K562 (cell line): ENCODE results near the gene SRPK2. TPM values are rescaled to one million over a fixed set of nuclear protein-coding genes. Genes with fewer than 3 reads are reported as not detected.

Experiments used
- ATAC-seq: fragments of 200-7000 bp; cut with Tn5 transposase; 3 replicates; pipeline ENCODE4 v1.9.1; 2020; ENCODE audit warnings: moderate library complexity
- BruUV-seq: library from RNA; stranded (reverse); fragments of 400-500 nt; replicated peaks from 2 replicates; lab custom pipeline; 2021; lab: Mats Ljungman, UMichigan
- CTCF ChIA-PET: fragments of 300-600 bp; formaldehyde crosslinking; extraction: SDS; loops from one replicate; lab custom pipeline; 2021; ENCODE audit warnings: low intra/inter-chr PET ratio; lab: Yijun Ruan, JAX
- POLR2A ChIA-PET: fragments of 300-600, 350-650 bp; sonication (Branson Sonifier 250); formaldehyde crosslinking; extraction: SDS; loops from one replicate; lab custom pipeline; 2021; ENCODE audit warnings: antibody characterized with exemption, inconsistent platforms; lab: Yijun Ruan, JAX
- DNase-seq, 4 experiments: peaks; one replicate each; pipeline versions ENCODE4 v3.0.0 to v3.0.0-alpha.2; 2011 to 2018; ENCODE audit warnings: low spot score in 3 of 4, mixed read lengths in 3 of 4; ENCODE audit errors: extremely low read depth in 1 of 4
- FAIRE-seq: peaks from 2 replicates; lab custom pipeline; 2011; peaks lifted over from hg19 to GRCh38; lab: Jason Lieb, UNC
- H2AFZ ChIP-seq: 2 replicates; pipeline ENCODE4 v1.6.0; 2011; ENCODE audit warnings: low read depth, low read length, control low read depth, inconsistent platforms
- H3K27ac ChIP-seq: fragments of 200-600 bp; 3 replicates; pipeline ENCODE4 v1.8.0; 2011; ENCODE audit warnings: low read depth, mild to moderate bottlenecking, control low read depth, inconsistent platforms, low read length, moderate library complexity, mixed read lengths; ENCODE audit errors: extremely low read depth
- H3K27me3 ChIP-seq, 2 experiments: fragments of 300-600 bp in 1 of 2; 2 replicates in 1 of 2; 3 replicates in 1 of 2; pipeline versions ENCODE4 v1.6.0 to v1.8.0; 2011; ENCODE audit warnings: inconsistent platforms in 2 of 2, low read length in 2 of 2, mild to moderate bottlenecking in 1 of 2, mixed read lengths in 1 of 2, moderate library complexity in 1 of 2; ENCODE audit not compliant: control insufficient read depth in 2 of 2, insufficient read depth in 2 of 2
- H3K36me3 ChIP-seq: fragments of 300-600 bp; 3 replicates; pipeline ENCODE4 v1.8.0; 2011; ENCODE audit warnings: mild to moderate bottlenecking, low read length, inconsistent platforms; ENCODE audit not compliant: control insufficient read depth, insufficient read depth
- H3K4me1 ChIP-seq, 2 experiments: fragments of 200-600 bp in 1 of 2; replicated peaks in 1 of 2; 2 replicates in 1 of 2; 3 replicates in 1 of 2; pipeline versions ENCODE4 v1.5.1 to v1.8.0; 2011; ENCODE audit warnings: inconsistent platforms in 2 of 2, low read length in 2 of 2, mild to moderate bottlenecking in 1 of 2, mixed read lengths in 1 of 2, moderate library complexity in 1 of 2; ENCODE audit not compliant: control insufficient read depth in 2 of 2, insufficient read depth in 2 of 2
- H3K4me2 ChIP-seq: 2 replicates; pipeline ENCODE4 v1.6.1; 2011; ENCODE audit warnings: low read length, control low read depth, inconsistent platforms, mixed read lengths; ENCODE audit not compliant: insufficient read depth
- H3K4me3 ChIP-seq: fragments of 200-600 bp; sonication (generic), shearing (Covaris generic); 2 replicates; pipeline ENCODE4 v1.5.1; 2016; ENCODE audit warnings: control low read depth, inconsistent platforms
- H3K79me2 ChIP-seq: fragments of 200-600 bp; 3 replicates; pipeline ENCODE4 v1.8.0; 2011; ENCODE audit warnings: low read length, inconsistent platforms; ENCODE audit not compliant: control insufficient read depth, insufficient read depth
- H3K9ac ChIP-seq, 2 experiments: 2 replicates each; pipeline versions ENCODE4 v1.6.0 to v1.6.1; 2011; ENCODE audit warnings: low read depth in 2 of 2, low read length in 2 of 2, control low read depth in 1 of 2, inconsistent platforms in 1 of 2, mild to moderate bottlenecking in 1 of 2, mixed read lengths in 1 of 2; ENCODE audit not compliant: insufficient read depth in 1 of 2
- H3K9me1 ChIP-seq: one replicate; pipeline ENCODE4 v1.6.0; 2011; ENCODE audit warnings: inconsistent platforms, mild to moderate bottlenecking, low read length, moderate library complexity; ENCODE audit not compliant: control insufficient read depth, insufficient read depth
- H3K9me3 ChIP-seq: replicated peaks from 2 replicates; pipeline ENCODE4 v1.5.1; 2011; ENCODE audit warnings: low read depth, low read length, inconsistent platforms; ENCODE audit not compliant: control insufficient read depth, insufficient read depth
- H4K20me1 ChIP-seq: replicated peaks from 2 replicates; pipeline ENCODE4 v1.6.1; 2011; ENCODE audit warnings: low read length, inconsistent platforms, mixed read lengths; ENCODE audit not compliant: control insufficient read depth, insufficient read depth
- C11orf30 ChIP-seq: fragments of 450-650 bp; IDR thresholded peaks from 2 replicates; pipeline ENCODE4 v1.6.1; 2016; ENCODE audit warnings: low read depth, mild to moderate bottlenecking
- CBX1 ChIP-seq: sonication (generic); IDR thresholded peaks from 2 replicates; pipeline ENCODE4 v1.6.1; 2016; ENCODE audit warnings: antibody characterized with exemption, low read depth, mild to moderate bottlenecking
- CCNT2 ChIP-seq: IDR thresholded peaks from 2 replicates; pipeline ENCODE4 v1.6.1; 2011; ENCODE audit warnings: borderline replicate concordance, low read depth, mild to moderate bottlenecking, moderate library complexity, mixed read lengths, low read length; ENCODE audit not compliant: insufficient read length; ENCODE audit errors: extremely low read depth
- CHD2 ChIP-seq: IDR thresholded peaks from 2 replicates; pipeline ENCODE4 v1.6.1; 2011; ENCODE audit warnings: low read depth, low read length
- FUS ChIP-seq: fragments of 200-400 bp; formaldehyde crosslinking; optimal IDR thresholded peaks from 2 replicates; pipeline ENCODE3; 2017; ENCODE audit warnings: low read depth, low read length
- NFIC ChIP-seq: fragments of 450-650 bp; IDR thresholded peaks from 2 replicates; pipeline ENCODE4 v1.6.1; 2017; ENCODE audit warnings: mild to moderate bottlenecking, inconsistent platforms
- NR2C2 ChIP-seq, 2 experiments: fragments of 200-800 bp in 1 of 2; sonication (Bioruptor generic) in 1 of 2; sonication (generic) in 1 of 2; formaldehyde crosslinking in 1 of 2; IDR thresholded peaks; 2 replicates each; pipeline versions ENCODE4 v1.6.1 to v1.8.0; 2016 to 2022; ENCODE audit warnings: mild to moderate bottlenecking in 1 of 2, missing compliant biosample characterization in 1 of 2, missing genetic modification characterization in 1 of 2, missing genetic modification reagents in 1 of 2
- SRSF3 ChIP-seq: fragments of 200-400 bp; formaldehyde crosslinking; IDR thresholded peaks from 2 replicates; pipeline ENCODE4 v1.6.1; 2016; ENCODE audit warnings: mild to moderate bottlenecking, low read length, moderate library complexity; ENCODE audit not compliant: insufficient read depth
- STAT5A ChIP-seq: IDR thresholded peaks from 2 replicates; pipeline ENCODE4 v1.6.1; 2012; ENCODE audit warnings: low read length, inconsistent platforms, borderline replicate concordance
- U2AF1 ChIP-seq: fragments of 200-400 bp; formaldehyde crosslinking; optimal IDR thresholded peaks from 2 replicates; pipeline ENCODE3; 2017; ENCODE audit warnings: mild to moderate bottlenecking, low read depth, low read length, moderate library complexity
- U2AF2 ChIP-seq: fragments of 200-400 bp; formaldehyde crosslinking; optimal IDR thresholded peaks from 2 replicates; pipeline ENCODE3; 2017; ENCODE audit warnings: low read depth, mild to moderate bottlenecking, low read length
- ZNF24 ChIP-seq: fragments of 450-650 bp; IDR thresholded peaks from 2 replicates; pipeline ENCODE4 v1.6.1; 2016
- ZNF696 ChIP-seq: fragments of 250-450 bp; sonication (Bioruptor Pico); conservative IDR thresholded peaks from 2 replicates; pipeline ENCODE4 v1.4.0; 2020; ENCODE audit warnings: mild to moderate bottlenecking, moderate library complexity
- ZNF764 ChIP-seq: fragments of 250-450 bp; sonication (Bioruptor Pico); IDR thresholded peaks from 2 replicates; pipeline ENCODE4 v1.4.0; 2020; ENCODE audit warnings: low read depth, mild to moderate bottlenecking, moderate library complexity
- WGBS: fragments of 100-300 bp; shearing (Covaris generic); methylation state at CpG from one replicate; pipeline ENCODE4 v1.1.6; 2016; ENCODE audit warnings: low coverage, mixed read lengths; ENCODE audit not compliant: insufficient coverage; ENCODE audit errors: missing lambda C conversion rate; 5-methylcytosine and 5-hydroxymethylcytosine counted together
- in situ Hi-C: fragments of 300-500 bp; cut with MboI; formaldehyde crosslinking; loops from 4 replicates; pipeline ENCODE4 v1.15.0; 2018; ENCODE audit warnings: inconsistent platforms, mixed read lengths
- intact Hi-C: fragments of 100-400 bp; cut with micrococcal nuclease; formaldehyde crosslinking; loops from 2 replicates; pipeline ENCODE4 v1.14.2; 2022
- polyA plus RNA-seq, 8 experiments: library from polyadenylated mRNA; depleted of rRNA in 4 of 8; stranded (reverse) in 5 of 8; unstranded in 3 of 8; fragments of >200 nt; fragmentation: Nextera tagmentation in 2 of 8; fragmentation: Illumina TruSeq in 1 of 8; extraction: Ambion mirVana in 2 of 8; extraction: Trizol in 1 of 8; gene quantifications; 2 replicates each; pipeline versions ENCODE4 v1.2.1 to v1.2.3, GENCODE V29; 2011 to 2014; ENCODE audit warnings: inconsistent platforms in 1 of 8, missing spikeins in 1 of 8
- total RNA-seq, 7 experiments: library from RNA; depleted of rRNA in 6 of 7; stranded (reverse); fragments of >200 nt in 6 of 7; fragmentation: Illumina TruSeq in 2 of 7; extraction: Trizol in 2 of 7; gene quantifications; 2 replicates each; pipeline versions ENCODE4 v1.2.1 to v1.2.3, GENCODE V29; 2011 to 2021; ENCODE audit warnings: low replicate concordance in 1 of 7
- TF ChIP-seq, protein P1 (sequence below): fragments of 450-650 bp; formaldehyde crosslinking; IDR thresholded peaks from 2 replicates; pipeline ENCODE4 v1.4.0; 2022; ENCODE audit warnings: missing genetic modification characterization
- TF ChIP-seq, protein P2 (sequence below): sonication (generic); formaldehyde crosslinking; IDR thresholded peaks from 2 replicates; pipeline ENCODE4 v1.8.1; 2022; ENCODE audit warnings: missing genetic modification reagents

SRPK2 gene
- total and polyA plus RNA-seq, 9 of the 15 experiments (the other 6 are each of a cell fraction or from before 2014, with no cell fraction given): 21.5 to 44.7 (median 33.3) TPM

GRCh38 chr7:105256761-105257231, 131.9 kb downstream of the SRPK2 start (continued):
- no peak for TF ChIP-seq CCNT2

DNA sequence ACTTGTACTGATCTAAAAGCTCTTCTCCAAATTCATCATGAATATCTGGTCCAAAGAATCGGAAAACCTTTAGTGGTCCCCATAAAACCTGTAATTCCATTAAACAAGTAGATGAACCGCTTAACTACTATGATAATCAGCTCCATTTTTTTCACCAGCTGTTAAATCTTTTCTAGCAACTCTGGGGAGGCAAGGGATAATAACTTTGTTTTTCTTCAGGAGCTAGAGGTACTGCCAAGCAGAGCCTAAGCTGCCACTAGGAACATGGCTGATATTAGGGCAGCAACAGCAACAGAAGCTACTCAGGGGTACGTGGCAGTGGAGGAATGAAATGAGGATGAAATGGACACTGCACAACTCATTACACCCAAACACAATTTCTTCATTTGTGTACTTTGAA, 138.0 kb downstream of the SRPK2 start:
- no peaks in the 10 kb centered on the region for H4K20me1 ChIP-seq
- ATAC-seq (no peak), FAIRE-seq (no peak), DNase-seq (no peak)
- no peak overlapping the region for H2AFZ ChIP-seq
- peaks cover 2 to 14% of the 10 kb centered on the region in 2 experiments; a peak in 3 of 5 replicates for H3K4me1 ChIP-seq
- no peaks in the 10 kb centered on the region for H3K36me3 ChIP-seq
- no peak overlapping the region for H3K4me3 ChIP-seq
- H3K4me2 ChIP-seq: no peak overlapping the region
- TF ChIP-seq NR2C2 (CRISPR knock-in tag; IDR thresholded peaks at IDR 0.05) (no peak), NR2C2 (tag; IDR thresholded peaks at IDR 0.05) (no peak), U2AF1 (no peak), U2AF2 (no peak), ZNF24 (no peak), ZNF696 (CRISPR knock-in tag) (no peak), CBX1 (no peak), NFIC (no peak), STAT5A (no peak), CHD2 (no peak), C11orf30 (no peak), FUS (no peak), SRSF3 (no peak), ZNF764 (CRISPR knock-in tag) (no peak)
- TF ChIP-seq, protein P1, sequence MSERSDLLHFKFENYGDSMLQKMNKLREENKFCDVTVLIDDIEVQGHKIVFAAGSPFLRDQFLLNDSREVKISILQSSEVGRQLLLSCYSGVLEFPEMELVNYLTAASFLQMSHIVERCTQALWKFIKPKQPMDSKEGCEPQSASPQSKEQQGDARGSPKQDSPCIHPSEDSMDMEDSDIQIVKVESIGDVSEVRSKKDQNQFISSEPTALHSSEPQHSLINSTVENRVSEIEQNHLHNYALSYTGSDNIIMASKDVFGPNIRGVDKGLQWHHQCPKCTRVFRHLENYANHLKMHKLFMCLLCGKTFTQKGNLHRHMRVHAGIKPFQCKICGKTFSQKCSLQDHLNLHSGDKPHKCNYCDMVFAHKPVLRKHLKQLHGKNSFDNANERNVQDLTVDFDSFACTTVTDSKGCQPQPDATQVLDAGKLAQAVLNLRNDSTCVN (CRISPR knock-in tag): no peak
- TF ChIP-seq, protein P2, sequence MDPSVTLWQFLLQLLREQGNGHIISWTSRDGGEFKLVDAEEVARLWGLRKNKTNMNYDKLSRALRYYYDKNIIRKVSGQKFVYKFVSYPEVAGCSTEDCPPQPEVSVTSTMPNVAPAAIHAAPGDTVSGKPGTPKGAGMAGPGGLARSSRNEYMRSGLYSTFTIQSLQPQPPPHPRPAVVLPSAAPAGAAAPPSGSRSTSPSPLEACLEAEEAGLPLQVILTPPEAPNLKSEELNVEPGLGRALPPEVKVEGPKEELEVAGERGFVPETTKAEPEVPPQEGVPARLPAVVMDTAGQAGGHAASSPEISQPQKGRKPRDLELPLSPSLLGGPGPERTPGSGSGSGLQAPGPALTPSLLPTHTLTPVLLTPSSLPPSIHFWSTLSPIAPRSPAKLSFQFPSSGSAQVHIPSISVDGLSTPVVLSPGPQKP (CRISPR knock-in tag): no peak
- no peaks in the 10 kb centered on the region for H3K9me3 ChIP-seq
- WGBS: 54% methylated on average over 3 of the region's 3 CpGs
- H3K79me2 ChIP-seq: peaks cover 9% of the 10 kb centered on the region; the same call in 2 of the 3 replicates
- POLR2A ChIA-PET: interaction anchor here (0.6 to 2.6 kb wide), 6 partner anchors 9 to 130 kb away, joined by 3 to 20 read pairs (median 4); no protein-coding TSS in a partner anchor
- H3K27ac ChIP-seq: no peak overlapping the region
- H3K9ac ChIP-seq: no peak overlapping the region
- intact Hi-C loops: no loop called here
- H3K27me3 ChIP-seq: no peaks in the 10 kb centered on the region
- in situ Hi-C loops: no loop called here
- no peaks in the 10 kb centered on the region for H3K9me1 ChIP-seq
- CTCF ChIA-PET: no interaction called here
- no TSS peak for BruUV-seq
